HG02678 (cell line): ENCODE measurements around the gene PAQR6.
"Not testable (repeated sequence)": the region's sequence is repeated elsewhere in the genome, so short reads cannot be mapped to it uniquely, and the experiment has no call there.

ENCODE experiments used
- ATAC-seq: cut with Tn5 transposase; IDR thresholded peaks from one replicate; pipeline ENCODE4 v1.9.1; 2021; ENCODE audit warnings: mild to moderate bottlenecking, moderate library complexity; ENCODE audit not compliant: unreplicated experiment

Gene PAQR6

DNA sequence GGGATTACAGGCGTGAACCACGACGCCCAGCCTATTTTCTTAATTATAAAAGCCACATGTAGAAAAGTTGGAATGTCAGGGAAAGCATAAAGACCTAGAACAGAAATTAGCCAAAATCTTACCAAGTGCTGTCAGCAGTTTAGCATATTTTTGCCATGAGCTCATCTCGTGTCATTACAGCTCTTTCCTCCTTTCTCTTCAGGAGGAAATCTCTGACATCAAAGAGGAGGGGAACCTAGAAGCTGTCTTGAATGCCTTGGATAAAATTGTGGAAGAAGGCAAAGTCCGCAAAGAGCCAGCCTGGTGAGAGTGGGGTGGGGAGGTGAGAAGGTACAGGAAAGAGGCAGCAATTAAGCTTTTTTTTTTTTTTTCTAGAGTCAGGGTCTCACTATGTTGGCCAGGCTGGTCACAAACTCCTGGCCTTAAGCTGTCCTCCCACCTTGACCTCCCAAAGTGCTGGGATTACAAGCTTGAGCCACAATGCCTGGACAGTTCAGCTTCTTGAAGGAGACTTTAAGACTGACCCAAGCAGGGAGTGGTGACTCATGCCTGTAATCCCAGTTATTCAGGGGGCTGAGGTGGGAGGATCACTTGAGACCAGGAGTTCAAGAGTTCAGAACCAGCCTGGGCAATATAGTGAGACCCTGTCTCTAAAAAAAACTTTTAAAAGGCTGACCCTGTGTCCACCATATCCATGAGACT, 14.3 kb downstream of the PAQR6 start:
- ATAC-seq, result no peak

- ATAC-seq, result no peak
Measured at GRCh38 chr1:156232201-156232894, 15.5 kb downstream of the PAQR6 start.

- ATAC-seq, result no peak
Measured at GRCh38 chr1:156230473-156230837, 17.4 kb downstream of the PAQR6 start.

DNA sequence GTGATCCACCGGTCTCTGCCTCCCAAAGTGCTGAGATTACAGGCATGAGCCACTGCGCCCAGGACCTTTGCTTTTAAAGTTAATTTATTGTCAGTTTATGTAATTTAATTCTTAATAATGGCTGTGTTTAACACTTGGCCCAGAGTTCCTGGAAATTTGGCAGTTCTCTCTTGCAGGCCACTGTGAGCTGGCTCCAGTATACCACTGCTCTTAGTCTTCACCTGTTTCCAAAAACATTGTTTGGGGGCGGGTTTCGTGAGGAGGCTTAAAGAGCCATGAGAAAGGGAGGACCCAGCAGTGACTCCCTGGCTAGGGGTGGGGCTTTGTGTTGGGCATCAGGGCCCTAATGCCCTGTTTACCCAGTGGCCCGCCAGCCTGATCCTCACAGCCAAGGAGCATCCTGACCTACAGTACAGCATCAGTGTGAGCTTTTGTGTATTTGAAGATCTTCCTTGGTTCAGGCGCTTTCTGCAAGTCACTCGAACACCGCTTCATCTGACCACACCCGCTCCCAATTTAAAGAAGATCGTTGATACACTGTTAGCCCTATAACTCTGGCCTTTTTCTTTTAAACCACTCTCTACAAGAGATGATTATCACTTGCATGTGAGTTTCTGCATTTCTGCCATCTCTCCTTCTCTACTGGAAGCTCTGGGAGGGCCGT, 17.9 kb downstream of the PAQR6 start:
- ATAC-seq, result no peak

- no peak for ATAC-seq
Measured at GRCh38 chr1:156228501-156228900, 19.4 kb downstream of the PAQR6 start.

DNA sequence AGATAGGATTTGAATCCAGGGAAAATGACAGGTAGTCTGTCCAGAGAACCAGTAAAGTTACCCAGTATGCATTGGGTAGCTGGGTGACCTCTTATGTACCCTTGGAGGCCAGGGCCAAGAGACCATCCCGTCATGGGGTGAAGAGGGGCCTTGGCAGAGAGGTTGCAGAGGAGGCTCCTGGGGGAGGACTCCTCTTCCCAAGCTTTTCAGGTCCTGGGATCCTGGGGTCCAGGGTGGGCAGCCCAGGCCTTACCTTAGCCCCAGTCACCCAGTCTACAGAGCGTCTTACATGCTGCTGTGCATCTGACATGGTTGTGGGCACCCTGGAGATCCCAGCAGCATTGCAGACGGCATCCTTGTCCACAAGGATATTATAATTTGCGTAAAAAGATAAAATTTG, 21.1 kb downstream of the PAQR6 start:
- ATAC-seq, result no peak

GRCh38 chr1:156226116-156226538, 21.7 kb downstream of the PAQR6 start:
- ATAC-seq, result peak; percentile 74

GRCh38 chr1:156225677-156226014, 22.2 kb downstream of the PAQR6 start:
- ATAC-seq, result no peak

DNA sequence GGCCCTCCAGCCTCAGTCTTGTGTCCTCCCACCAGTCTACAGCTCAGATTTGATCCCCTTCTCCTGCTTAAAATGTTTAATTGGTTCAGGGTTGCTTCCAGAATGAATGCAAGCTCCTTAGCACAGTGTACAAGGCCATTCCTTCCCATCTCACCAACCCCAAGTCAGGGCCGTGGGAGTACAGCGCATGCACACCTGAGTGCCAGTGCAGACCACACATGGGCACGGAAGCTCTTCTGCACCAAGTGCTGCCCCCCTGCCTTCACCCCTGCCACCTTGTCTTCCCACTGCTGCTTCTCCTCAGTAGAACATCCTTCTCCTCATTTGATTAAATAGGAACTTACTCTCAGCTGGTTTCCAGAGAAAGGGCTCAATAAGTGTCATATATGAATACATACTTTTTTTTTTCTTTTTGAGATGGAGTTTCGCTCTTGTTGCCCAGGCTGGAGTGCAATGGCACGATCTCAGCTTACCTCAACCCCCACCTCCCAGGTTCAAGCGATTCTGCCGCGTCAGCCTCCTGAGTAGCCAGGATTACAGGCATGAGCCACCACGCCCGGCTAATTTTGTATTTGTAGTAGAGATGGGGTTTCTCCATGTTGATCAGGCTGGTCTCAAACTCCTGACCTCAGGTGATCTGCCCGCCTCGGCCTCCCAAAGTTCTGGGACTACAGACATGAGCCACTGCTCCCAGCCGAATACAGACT, 25.7 kb downstream of the PAQR6 start:
- ATAC-seq, result no peak

DNA sequence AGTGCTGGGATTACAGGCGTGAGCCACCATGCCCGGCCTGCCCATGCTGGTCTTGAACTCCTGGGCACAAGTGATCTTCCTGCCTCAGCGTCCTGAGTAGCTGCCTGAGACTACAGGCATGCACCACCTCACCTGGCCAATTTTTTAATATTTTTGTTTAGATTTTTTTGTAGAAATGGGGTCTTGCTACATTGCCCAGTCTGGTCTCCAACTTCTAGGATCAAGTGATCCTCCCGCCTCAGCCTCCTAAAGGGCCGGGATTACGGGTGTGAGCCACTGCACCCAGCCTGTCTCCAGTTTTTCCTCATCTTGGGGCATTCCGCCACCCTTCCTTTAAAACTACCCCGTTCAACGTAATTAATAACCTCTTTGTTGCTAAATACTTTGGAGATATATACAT, 27.6 kb downstream of the PAQR6 start:
- no peak for ATAC-seq

DNA sequence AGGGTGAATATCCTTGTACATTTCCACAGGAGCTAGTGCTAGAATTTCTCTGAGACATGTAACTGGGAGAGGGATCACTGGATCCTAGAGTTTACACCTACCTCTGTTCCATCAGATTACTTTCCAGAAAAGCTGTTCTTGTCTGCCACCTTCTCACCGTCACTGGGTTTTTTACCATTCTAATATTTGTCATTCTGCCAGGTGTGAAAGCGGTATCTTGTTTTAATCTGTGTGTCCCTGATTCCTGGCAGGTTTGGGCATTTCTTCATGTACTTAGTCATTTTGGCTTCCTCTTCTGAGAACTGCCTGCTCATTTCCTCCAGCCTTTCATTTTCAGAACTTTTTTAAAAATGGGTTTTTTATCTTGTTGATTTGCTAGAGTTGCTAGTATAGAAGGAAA, 30.0 kb downstream of the PAQR6 start:
- ATAC-seq, result no peak

- not testable (repeated sequence) for ATAC-seq
Measured at GRCh38 chr1:156216361-156217086, 31.3 kb downstream of the PAQR6 start.

DNA sequence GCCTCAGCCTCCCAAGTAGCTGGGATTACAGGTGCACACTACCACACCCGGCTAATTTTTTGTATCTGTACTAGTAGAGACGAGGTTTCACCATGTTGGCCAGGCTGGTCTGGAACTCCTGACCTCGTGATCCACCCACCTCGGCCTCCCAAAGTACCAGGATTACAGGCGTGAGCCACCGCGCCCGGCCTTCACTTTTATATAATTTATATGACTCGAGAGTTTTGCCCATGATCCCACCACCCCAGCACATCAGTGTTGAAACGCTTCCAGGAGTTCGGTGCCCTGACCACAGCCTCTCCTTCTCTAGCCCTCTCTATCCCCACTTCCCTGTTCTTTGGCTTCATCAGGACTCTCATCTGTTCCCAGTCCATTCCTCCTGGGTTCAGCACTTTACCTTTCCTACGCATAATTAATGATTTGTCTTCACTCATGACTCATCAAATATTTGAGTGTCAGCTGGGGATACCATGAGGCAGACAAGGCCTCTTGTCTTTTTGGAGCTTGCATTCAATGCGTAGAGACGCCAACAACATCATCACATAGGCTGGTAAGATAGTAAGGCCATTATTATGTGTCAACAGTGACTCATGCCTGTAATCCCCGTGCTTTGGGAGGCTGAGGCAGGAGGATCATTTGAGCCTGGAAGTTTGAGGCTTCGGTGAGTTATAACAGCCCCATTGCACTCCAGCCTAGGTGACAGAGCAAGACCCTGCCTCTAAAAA, 33.7 kb downstream of the PAQR6 start:
- no peak for ATAC-seq

GRCh38 chr1:156213644-156213966, 34.3 kb downstream of the PAQR6 start:
- ATAC-seq, result peak; percentile 1

DNA sequence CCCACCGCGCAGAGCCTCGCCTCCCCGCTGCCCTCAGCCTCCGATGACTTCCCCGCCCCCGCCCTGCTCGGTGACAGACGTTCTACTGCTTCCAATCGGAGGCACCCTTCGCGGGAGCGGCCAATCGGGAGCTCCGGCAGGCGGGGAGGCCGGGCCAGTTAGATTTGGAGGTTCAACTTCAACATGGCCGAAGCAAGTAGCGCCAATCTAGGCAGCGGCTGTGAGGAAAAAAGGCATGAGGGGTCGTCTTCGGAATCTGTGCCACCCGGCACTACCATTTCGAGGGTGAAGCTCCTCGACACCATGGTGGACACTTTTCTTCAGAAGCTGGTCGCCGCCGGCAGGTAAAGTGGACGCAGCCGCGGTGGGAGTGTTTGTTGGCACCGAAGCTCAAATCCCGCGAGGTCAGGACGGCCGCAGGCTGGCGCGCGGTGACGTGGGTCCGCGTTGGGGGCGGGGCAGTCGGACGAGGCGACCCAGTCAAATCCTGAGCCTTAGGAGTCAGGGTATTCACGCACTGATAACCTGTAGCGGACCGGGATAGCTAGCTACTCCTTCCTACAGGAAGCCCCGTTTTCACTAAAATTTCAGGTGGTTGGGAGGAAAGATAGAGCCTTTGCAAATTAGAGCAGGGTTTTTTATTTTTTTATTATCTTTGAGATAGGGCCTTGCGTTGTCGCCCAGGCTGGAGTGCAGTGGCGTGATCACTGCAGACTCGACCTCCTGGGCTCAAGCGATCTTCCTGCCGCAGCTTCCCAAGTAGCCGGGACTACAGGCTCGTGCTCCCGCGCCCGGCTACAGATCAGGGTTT, 34.8 kb downstream of the PAQR6 start, which contains the start of gene PMF1:
TSS of gene PMF1 (plus strand) at position 175 of the 811 bp plus-strand sequence. CDS start at position 184, 9 bp downstream.
- ATAC-seq, result peak; percentile 95

GRCh38 chr1:156212130-156212529, 35.7 kb downstream of the PAQR6 start:
- ATAC-seq, result no peak

DNA sequence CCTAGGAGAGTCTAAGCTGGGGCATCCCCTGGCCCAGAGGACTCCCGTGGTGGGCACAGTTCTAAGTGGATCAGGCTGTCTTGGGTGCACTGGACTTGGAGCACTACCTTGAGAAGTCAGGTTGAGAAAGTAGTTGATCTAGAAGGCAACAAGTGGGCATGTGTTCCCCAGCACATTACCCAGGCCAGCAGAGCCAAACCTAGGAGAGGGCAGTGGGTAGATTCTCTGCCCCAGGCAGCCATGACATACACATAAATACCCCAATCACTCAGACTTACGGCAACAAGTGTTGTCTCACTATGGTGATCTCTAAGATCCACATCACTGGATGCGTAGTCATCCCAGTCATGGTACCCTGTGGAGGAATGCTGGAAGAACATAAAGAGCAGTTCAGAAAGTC, 36.6 kb downstream of the PAQR6 start:
- ATAC-seq, result no peak

- ATAC-seq, result no peak
Measured at GRCh38 chr1:156204686-156205085, 43.2 kb downstream of the PAQR6 start.

DNA sequence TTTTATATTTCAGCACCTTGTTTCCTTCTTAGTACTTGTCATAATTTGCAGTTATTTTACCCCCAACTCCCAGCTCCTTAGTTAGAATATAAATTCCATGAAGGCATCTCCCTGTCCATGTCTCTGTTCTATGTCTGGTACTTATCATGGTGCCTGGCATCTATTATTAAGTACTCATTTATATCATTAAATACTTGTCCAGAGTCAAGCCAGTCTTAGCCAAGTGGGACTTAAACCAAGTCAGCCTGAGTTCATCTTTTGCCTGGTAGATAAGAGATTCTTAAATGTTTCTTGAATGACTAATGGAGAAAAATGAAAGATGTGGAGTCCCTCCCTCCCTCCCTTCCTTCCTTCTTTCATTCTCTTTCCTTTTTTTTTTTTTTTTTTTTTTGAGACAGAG, 44.5 kb downstream of the PAQR6 start:
- ATAC-seq, result no peak
